NCI-H187 (cell line): Measurements from ENCODE around the gene TUBA4B.
"Not testable (repeated sequence)": the region's sequence is repeated elsewhere in the genome, so short reads cannot be mapped to it uniquely, and the experiment has no call there.

Experiments used
- DNase-seq, 2 experiments: peaks; one replicate each; lab custom pipeline; 2025; lab: John Stamatoyannopoulos, UW

The TUBA4B gene

GRCh38 chr2:219248845-219249202 lies 4.2 kb upstream of the TUBA4B start:
- DNase-seq = no peak

GRCh38 chr2:219249203-219249980 lies 3.7 kb upstream of the TUBA4B start:
- DNase-seq = no peak

DNA sequence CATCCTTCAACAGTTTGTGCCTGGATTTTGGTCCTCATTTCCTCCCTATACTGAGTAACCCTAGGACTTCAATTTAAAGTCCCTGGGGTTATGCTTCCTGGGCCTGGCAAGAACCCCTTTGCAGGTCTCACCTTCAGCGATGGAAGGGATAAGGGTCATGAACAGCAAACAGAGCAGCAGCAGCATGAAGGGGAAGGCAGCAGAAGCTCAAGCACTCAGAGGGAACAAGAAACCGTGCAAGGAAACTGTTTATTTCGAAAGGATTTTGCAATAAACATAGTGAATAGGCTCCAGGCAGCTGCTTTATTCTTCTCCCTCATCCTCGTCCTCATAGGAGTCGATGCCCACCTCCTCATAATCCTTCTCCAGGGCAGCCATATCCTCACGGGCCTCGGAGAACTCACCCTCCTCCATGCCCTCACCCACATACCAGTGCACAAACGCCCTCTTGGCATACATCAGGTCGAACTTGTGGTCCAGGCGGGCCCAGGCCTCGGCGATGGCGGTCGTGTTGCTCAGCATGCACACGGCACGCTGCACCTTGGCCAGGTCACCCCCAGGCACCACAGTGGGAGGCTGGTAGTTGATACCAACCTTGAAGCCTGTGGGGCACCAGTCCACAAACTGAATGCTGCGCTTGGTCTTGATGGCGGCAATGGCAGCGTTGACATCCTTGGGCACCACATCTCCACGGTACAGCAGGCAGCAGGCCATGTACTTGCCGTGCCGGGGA lies 2.8 kb upstream of the TUBA4B start:
- DNase-seq = no peak

- DNase-seq = no peak
Measured at GRCh38 chr2:219251656-219252055, 1.4 kb upstream of the TUBA4B start.

- no peak for DNase-seq
Measured at GRCh38 chr2:219252084-219252483, 959 bp upstream of the TUBA4B start.

- DNase-seq = no peak
Measured at GRCh38 chr2:219252570-219252899, 508 bp upstream of the TUBA4B start.

DNA sequence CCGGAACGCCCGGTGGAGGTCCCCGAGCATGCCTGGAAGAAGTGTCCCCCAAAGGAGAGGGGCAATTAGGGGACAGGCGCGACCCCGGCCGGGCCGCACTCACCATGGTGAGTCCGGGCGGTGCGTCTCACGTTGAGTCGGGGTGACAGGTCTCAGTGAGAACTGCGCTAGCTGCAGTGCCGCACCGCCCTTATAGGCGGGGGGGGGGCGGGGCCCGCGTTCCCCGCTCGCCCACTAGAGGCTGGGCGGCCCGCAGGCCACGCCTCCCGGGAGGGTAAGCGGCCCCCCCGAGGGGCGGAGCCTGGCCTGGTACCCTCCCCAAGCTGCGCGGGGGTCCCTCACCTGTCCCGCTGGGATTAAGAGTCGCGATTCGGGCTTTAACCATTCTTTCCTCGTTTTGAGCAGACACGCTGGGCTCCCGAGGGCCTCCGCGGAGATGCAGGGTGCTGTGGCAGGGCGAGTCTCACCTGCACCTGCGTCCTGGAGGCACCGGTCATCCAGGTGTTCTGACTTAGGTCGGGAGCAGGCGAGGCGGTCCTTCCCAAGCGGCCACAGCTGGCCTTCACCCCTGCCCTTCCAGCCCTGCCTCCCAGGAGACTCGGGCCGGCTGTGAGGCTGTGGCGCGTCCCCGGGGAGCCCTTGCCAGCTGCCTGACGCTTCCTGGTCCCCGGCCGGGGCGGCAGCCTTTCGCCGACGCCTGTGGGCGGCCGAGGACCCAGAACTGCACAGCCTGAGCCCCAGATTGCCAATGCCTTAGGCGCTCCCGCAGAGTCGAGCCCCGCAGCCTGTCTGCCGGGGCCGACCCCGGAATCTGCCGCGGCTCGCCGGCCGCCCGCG lies 928 bp downstream of the TUBA4B start, which contains the start of gene TUBA4A:
TSS of gene TUBA4A (minus strand) at position 166 of the 837 bp plus-strand sequence. CDS start at position 106, 60 bp downstream.
- peak; percentile 29 to 46 for DNase-seq

DNA sequence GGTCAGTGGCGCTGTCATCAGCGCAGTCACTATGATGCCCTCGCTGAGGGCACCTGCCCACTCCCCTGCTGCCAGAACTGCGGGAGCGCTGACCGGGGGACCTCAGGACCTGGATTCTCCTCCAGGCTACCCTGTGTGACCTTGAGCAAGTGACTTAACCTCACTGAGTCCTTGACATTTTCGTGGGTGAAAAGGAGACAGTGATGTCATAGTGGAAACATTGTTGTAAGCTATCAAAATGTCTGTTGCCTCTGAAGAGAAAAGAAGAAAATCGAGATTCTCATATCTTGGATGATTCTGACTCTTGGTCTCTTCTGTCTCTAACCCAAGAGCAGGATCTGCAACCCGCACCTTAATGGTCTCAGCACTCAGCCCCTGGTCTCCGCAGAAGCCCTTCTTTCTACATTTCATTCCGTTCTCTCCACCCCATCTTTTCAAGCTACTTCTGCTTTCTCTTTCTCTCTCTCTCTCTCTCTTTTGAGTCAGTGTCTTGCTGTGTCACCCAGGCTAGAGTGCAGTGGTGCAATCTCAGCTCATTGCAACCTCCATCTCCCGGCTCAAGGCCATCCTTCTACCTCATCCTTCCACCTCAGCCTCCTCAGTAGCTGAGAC lies 1.7 kb downstream of the TUBA4B start:
- no peak for DNase-seq

DNA sequence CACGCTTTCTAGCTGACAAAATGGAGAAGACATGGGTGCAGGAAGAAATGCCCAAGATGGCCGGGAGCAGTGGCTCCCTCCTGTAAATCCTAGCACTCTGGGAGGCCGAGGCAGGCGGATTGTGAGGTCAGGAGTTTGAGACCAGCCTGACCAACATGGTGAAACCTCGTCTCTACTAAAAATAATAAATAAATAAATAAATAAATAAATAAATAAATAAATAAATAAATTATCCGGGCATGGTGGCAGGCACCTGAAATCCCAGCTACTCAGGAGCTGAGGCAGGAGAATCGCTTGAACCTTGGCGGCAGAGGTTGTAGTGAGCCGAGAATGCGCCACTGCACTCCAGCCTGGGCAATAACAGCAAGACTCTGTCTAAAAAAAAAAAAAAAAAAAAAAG lies 5.9 kb downstream of the TUBA4B start:
- not testable (repeated sequence) for DNase-seq

GRCh38 chr2:219261024-219261855 lies 8.2 kb downstream of the TUBA4B start:
- no peak for DNase-seq

DNA sequence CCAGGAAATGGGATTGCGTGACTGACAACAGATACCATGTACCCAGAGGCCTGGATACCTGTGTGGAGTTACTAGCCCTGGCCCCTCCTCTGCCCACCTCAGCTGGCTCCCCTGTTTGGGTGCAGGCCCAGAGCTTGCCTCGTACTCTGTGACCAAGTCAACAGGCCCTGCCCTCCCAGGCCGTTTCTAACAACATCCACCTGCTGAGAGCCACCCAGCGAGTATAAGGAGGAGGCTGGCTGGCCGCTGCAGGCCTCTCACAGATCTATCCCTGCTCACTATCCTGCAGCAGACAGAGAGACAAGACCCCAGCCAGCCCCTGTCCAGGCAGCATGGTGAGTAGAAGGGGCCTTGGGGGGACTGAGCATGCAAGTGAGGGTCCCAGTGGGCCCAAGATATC lies 13.2 kb downstream of the TUBA4B start:
- DNase-seq = no peak

- no peak for DNase-seq
Measured at GRCh38 chr2:219266886-219267285, 13.8 kb downstream of the TUBA4B start.

- DNase-seq = no peak
Measured at GRCh38 chr2:219268294-219268693, 15.3 kb downstream of the TUBA4B start.

DNA sequence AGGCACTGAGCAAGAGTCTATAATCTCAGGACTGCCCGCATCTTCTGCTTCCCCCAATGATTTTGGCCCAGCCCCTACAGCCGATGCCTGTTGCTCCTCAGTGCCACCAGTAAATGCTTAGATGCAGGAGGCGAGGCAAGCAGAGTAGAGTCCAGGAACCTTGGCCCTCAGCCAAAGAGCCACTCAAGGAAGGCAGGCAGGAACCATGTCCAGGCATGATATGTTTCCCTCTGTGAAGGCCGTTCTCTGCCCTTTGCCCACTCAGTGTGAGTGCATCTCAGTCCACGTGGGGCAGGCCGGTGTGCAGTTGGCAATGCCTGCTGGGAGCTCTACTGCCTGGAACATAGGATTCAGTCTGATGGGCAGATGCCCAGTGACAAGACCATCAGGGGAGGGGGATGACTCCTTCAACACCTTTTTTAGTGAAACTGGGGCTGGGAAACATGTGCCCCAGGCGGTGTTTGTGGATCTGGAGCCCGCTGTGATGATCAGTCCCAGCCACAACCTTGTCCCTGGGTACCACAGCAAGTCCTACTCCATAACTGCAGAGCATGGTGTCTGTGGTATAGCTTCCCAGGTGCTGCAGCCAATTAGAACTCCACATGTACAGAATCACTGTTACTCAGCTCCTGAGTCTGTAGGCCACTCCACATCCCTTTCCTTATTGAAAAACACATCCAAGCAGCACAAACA lies 16.5 kb downstream of the TUBA4B start:
- peak; percentile 3 to 14 for DNase-seq

- DNase-seq = no peak
Measured at GRCh38 chr2:219270055-219270372, 17.0 kb downstream of the TUBA4B start.

DNA sequence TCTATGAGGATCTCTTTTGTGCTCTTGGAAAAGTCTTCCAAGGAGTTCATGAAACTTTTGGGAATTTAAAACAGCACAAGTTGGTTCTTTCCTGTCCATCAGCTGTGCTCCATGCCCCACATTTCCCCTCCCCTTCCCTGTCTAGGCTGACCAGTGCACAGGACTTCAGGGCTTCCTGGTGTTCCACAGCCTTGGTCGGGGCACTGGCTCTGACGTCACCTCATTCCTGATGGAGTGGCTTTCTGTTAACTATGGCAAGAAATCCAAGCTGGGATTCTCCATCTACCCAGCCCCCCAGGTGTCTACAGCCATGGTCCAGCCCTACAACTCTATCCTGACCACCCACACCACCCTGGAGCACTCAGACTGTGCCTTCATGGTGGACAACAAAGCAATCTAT lies 18.0 kb downstream of the TUBA4B start:
- DNase-seq = no peak

DNA sequence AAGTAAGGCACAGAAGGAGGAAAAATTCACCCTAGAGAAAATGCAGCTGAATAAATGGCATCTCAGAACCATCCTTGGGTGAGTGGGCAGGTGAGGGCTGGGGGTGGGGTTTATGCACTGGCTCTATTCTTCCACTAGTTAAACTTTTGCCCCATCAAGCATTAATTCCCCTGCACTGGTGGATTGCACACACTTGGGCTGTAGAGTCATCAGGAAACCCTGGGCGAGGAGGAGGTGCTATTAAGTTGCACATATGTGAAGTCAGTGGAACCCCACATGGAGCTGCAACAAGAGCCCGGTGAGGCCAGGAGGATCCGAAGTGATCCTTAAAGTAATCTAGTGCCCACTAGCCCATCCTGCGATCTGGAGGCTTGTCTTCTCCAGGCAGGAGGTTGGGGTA lies 19.3 kb downstream of the TUBA4B start:
- no peak for DNase-seq

DNA sequence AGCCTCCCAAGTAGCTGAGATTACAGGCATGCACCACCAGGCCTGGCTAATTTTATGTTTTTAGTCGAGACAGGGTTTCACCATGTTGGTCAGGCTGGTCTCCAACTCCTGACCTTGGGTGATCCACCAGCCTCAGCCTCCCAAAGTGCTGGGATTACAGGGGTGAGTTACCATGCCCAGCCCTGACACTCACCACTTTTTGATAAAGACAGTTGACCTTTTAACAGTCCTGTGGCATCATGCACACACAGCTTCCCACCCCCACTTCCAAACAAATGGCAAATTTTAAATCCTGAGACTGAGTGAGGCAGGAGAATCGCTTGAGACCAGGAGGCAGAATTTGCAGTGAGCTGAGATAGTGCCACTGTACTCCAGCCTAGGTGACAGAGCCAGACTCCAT lies 20.0 kb downstream of the TUBA4B start:
- DNase-seq = no peak

- DNase-seq = no peak
Measured at GRCh38 chr2:219273937-219274336, 20.9 kb downstream of the TUBA4B start.

- no peak for DNase-seq
Measured at GRCh38 chr2:219274361-219274921, 21.4 kb downstream of the TUBA4B start.
